GM21717 (cell line): ENCODE measurements around the gene GNB2.

Experiments used
- ATAC-seq: cut with Tn5 transposase; IDR thresholded peaks from one replicate; pipeline ENCODE4 v1.9.1; 2021; ENCODE audit warnings: mild to moderate bottlenecking, moderate library complexity; ENCODE audit not compliant: unreplicated experiment

Gene GNB2

GRCh38 chr7:100680576-100681271 is 7.2 kb downstream of the GNB2 start:
- no peak for ATAC-seq

- ATAC-seq, result no peak
Observed at GRCh38 chr7:100681491-100682227, 8.1 kb downstream of the GNB2 start.

- no peak for ATAC-seq
Observed at GRCh38 chr7:100682228-100682741, 8.7 kb downstream of the GNB2 start.

- no peak for ATAC-seq
Observed at GRCh38 chr7:100682991-100683658, 9.6 kb downstream of the GNB2 start.

- ATAC-seq, result no peak
Observed at GRCh38 chr7:100683659-100684533, 10.4 kb downstream of the GNB2 start.

GRCh38 chr7:100684534-100685042 is 11.0 kb downstream of the GNB2 start:
- no peak for ATAC-seq

- no peak for ATAC-seq
Observed at GRCh38 chr7:100685049-100685605, 11.6 kb downstream of the GNB2 start.

GRCh38 chr7:100685631-100686145 is 12.1 kb downstream of the GNB2 start:
- ATAC-seq, result no peak

- ATAC-seq, result no peak
Observed at GRCh38 chr7:100686201-100686821, 12.8 kb downstream of the GNB2 start.

GRCh38 chr7:100686822-100687211 is 13.3 kb downstream of the GNB2 start:
- no peak for ATAC-seq

- no peak for ATAC-seq
Observed at GRCh38 chr7:100687261-100687660, 13.7 kb downstream of the GNB2 start.

- no peak for ATAC-seq
Observed at GRCh38 chr7:100687751-100688300, 14.3 kb downstream of the GNB2 start.

GRCh38 chr7:100688326-100688860 is 14.9 kb downstream of the GNB2 start:
- ATAC-seq, result no peak

- ATAC-seq, result no peak
Observed at GRCh38 chr7:100689230-100690135, 15.9 kb downstream of the GNB2 start.

GRCh38 chr7:100691676-100692577 is 18.4 kb downstream of the GNB2 start:
- ATAC-seq, result no peak

GRCh38 chr7:100692578-100692961 is 19.0 kb downstream of the GNB2 start:
- no peak for ATAC-seq
